Kidney epithelial cell (primary cell): ENCODE data around the gene MYO18A. TPM values are rescaled to one million over a fixed set of nuclear protein-coding genes. Genes with fewer than 3 reads are reported as not detected.

ENCODE experiments used
- DNase-seq: peaks from one replicate; pipeline ENCODE4 v3.0.0-alpha.2; 2010; ENCODE audit warnings: low read depth
- H3K27me3 ChIP-seq: 2 replicates; pipeline ENCODE4 v1.6.0; 2011; ENCODE audit warnings: low read length; ENCODE audit not compliant: control insufficient read depth, insufficient read depth
- H3K36me3 ChIP-seq: 2 replicates; pipeline ENCODE4 v1.5.1; 2011; ENCODE audit warnings: low read length; ENCODE audit not compliant: control insufficient read depth, insufficient read depth
- H3K4me3 ChIP-seq: 2 replicates; pipeline ENCODE4 v1.5.1; 2011; ENCODE audit warnings: low read depth, mild to moderate bottlenecking, control low read depth, low read length
- total RNA-seq: library from RNA; depleted of rRNA; stranded (reverse); fragments of >200 nt; gene quantifications from 2 replicates; pipeline ENCODE4 v1.2.3, GENCODE V29; 2015
- TF ChIP-seq, protein P1 (sequence below): IDR thresholded peaks from 2 replicates; pipeline ENCODE4 v1.5.1; 2011; ENCODE audit warnings: mild to moderate bottlenecking, moderate library complexity, low read length, control low read depth, inconsistent platforms; ENCODE audit not compliant: insufficient read depth, poor library complexity, severe bottlenecking

The MYO18A gene
- total RNA-seq, 1 donor from 2014 or later = 19.8 TPM

- no peak overlapping the region for H3K4me3 ChIP-seq
- H3K36me3 ChIP-seq = no peaks in the 10 kb centered on the region
- TF ChIP-seq, protein P1, sequence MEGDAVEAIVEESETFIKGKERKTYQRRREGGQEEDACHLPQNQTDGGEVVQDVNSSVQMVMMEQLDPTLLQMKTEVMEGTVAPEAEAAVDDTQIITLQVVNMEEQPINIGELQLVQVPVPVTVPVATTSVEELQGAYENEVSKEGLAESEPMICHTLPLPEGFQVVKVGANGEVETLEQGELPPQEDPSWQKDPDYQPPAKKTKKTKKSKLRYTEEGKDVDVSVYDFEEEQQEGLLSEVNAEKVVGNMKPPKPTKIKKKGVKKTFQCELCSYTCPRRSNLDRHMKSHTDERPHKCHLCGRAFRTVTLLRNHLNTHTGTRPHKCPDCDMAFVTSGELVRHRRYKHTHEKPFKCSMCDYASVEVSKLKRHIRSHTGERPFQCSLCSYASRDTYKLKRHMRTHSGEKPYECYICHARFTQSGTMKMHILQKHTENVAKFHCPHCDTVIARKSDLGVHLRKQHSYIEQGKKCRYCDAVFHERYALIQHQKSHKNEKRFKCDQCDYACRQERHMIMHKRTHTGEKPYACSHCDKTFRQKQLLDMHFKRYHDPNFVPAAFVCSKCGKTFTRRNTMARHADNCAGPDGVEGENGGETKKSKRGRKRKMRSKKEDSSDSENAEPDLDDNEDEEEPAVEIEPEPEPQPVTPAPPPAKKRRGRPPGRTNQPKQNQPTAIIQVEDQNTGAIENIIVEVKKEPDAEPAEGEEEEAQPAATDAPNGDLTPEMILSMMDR = no peak
- DNase-seq = no peak
- no peaks in the 10 kb centered on the region for H3K27me3 ChIP-seq
These were observed 40.1 kb downstream of the MYO18A start for GRCh38 chr17:29140051-29140621.

DNA sequence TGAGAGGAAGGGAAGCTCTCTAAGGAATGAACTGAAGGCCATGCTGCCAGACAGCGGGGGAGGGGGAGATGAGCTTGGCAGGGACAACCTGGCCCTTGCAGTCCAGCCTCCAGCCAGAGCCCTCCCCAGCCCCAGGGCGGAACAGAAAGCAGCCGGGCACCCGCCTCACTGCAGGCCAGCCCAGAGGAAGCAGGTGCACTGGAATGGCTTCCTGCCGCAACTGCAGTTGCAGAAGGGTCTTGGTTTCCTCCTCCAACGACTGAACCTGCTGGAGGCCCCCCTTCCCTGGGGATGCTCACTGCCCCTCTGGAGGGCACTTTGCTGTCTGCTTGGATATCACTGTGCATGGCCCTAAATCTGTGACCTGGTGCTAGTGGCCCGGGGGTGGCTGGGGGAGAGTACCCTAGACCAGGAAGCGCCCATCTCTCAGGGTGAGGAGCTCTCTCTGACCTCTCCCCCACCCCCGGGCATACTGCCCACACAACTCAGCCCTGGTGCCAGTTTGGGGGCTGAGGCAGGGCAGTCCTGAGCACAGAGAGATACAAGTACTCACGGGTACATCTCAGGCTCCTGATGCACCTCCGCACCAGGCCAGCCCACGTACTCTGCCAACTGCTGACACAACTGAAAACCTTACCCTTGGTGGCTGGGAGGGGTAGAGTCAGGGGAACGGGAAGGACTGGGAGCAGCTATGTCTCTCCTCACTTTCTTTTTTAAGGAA, 41.1 kb downstream of the MYO18A start:
- H3K27me3 ChIP-seq = no peaks in the 10 kb centered on the region
- H3K4me3 ChIP-seq = no peak overlapping the region
- no peak for DNase-seq
- no peaks in the 10 kb centered on the region for H3K36me3 ChIP-seq
- TF ChIP-seq, protein P1 = no peak

GRCh38 chr17:29138184-29138955, 41.8 kb downstream of the MYO18A start:
- peak; percentile 63 for DNase-seq
- Histone ChIP-seq H3K27me3 (no peaks in the 10 kb centered on the region), H3K36me3 (no peaks in the 10 kb centered on the region), H3K4me3 (no peak overlapping the region)
- TF ChIP-seq, protein P1 = no peak

- no peaks in the 10 kb centered on the region for H3K27me3 ChIP-seq
- no peak for DNase-seq
- no peaks in the 10 kb centered on the region for H3K36me3 ChIP-seq
- TF ChIP-seq, protein P1 = no peak
- H3K4me3 ChIP-seq = no peak overlapping the region
These were observed 43.0 kb downstream of the MYO18A start for GRCh38 chr17:29136998-29137730.

- no peak overlapping the region for H3K4me3 ChIP-seq
- no peak for DNase-seq
- H3K27me3 ChIP-seq = no peaks in the 10 kb centered on the region
- no peaks in the 10 kb centered on the region for H3K36me3 ChIP-seq
- TF ChIP-seq, protein P1 = no peak
These were observed 44.7 kb downstream of the MYO18A start for GRCh38 chr17:29135464-29135863.
